H1 (cell line): ENCODE results near the gene MRPS31. TPM values are rescaled to one million over a fixed set of nuclear protein-coding genes. Genes with fewer than 3 reads are reported as not detected.

Experiments used
- BRCA1 ChIP-seq: IDR thresholded peaks from 2 replicates; pipeline ENCODE4 v1.6.1; 2012; ENCODE audit warnings: low read depth, low read length, improper control_type of control experiment
- SAP30 ChIP-seq: fragments of 300-600 bp; sonication (generic); IDR thresholded peaks from 2 replicates; pipeline ENCODE4 v1.7.1; 2012; ENCODE audit warnings: low read length, moderate library complexity, mild to moderate bottlenecking, inconsistent platforms; ENCODE audit not compliant: insufficient read depth, insufficient replicate concordance
- SIN3A ChIP-seq, 2 experiments: IDR thresholded peaks in 1 of 2; conservative IDR thresholded peaks in 1 of 2; 2 replicates each; pipeline ENCODE4 v1.6.1; 2011 to 2012; ENCODE audit warnings: low read length in 2 of 2, improper control_type of control experiment in 1 of 2, low read depth in 1 of 2, mild to moderate bottlenecking in 1 of 2
- polyA plus RNA-seq, 7 experiments: library from polyadenylated mRNA; depleted of rRNA in 3 of 7; stranded (reverse) in 5 of 7; unstranded in 2 of 7; fragments of >200 nt in 5 of 7; fragments of 200-250 nt in 2 of 7; gene quantifications; 1 replicate in 5 of 7; 2 replicates in 1 of 7; 4 replicates in 1 of 7; pipeline versions ENCODE4 v1.2.1 to v1.2.3, GENCODE V29; 2011 to 2013; ENCODE audit warnings: missing spikeins in 2 of 7, mixed read lengths in 2 of 7
- total RNA-seq: library from RNA; stranded (reverse); fragmentation: NEBNext Ultra II Directional; extraction: Animal tissue kit (Norgen Biotek cat#: 25700); gene quantifications from 2 replicates; pipeline ENCODE4 v1.2.1, GENCODE V29; 2021
- TF ChIP-seq, protein P1 (sequence below): fragments of 300-600 bp; sonication (generic); IDR thresholded peaks from 2 replicates; pipeline ENCODE4 v1.7.1; 2012; ENCODE audit warnings: low read length, moderate library complexity, mild to moderate bottlenecking, inconsistent platforms; ENCODE audit not compliant: insufficient replicate concordance
- TF ChIP-seq, protein P2 (sequence below): IDR thresholded peaks from 2 replicates; pipeline ENCODE4 v1.6.1; 2011; ENCODE audit warnings: low read length, improper control_type of control experiment

Gene MRPS31
- total and polyA plus RNA-seq, 2 of the 8 experiments (the other 6 are each of a cell fraction or from before 2014, with no cell fraction given), result 13.6 to 33.3 TPM

DNA sequence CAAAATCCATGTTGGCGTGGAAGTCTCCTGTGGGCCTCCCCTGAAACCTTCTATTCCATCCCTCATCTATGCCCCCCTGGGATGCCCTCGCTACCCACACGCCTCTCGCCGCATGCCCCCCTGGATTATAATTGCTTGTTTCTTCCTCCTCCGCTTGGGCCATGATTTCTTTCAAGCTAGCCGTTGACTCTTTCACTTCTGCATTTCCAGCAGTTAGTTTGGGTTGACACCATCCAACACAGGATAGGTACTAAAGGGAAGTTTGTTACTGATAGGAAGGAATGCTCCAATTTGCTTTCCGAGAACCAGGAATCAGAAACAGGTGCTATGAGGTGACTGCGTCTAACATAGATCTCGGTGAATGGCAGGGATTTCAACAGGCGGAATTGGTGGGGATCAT, 10.7 kb upstream of the MRPS31 start (continued):
- TF ChIP-seq, protein P1, sequence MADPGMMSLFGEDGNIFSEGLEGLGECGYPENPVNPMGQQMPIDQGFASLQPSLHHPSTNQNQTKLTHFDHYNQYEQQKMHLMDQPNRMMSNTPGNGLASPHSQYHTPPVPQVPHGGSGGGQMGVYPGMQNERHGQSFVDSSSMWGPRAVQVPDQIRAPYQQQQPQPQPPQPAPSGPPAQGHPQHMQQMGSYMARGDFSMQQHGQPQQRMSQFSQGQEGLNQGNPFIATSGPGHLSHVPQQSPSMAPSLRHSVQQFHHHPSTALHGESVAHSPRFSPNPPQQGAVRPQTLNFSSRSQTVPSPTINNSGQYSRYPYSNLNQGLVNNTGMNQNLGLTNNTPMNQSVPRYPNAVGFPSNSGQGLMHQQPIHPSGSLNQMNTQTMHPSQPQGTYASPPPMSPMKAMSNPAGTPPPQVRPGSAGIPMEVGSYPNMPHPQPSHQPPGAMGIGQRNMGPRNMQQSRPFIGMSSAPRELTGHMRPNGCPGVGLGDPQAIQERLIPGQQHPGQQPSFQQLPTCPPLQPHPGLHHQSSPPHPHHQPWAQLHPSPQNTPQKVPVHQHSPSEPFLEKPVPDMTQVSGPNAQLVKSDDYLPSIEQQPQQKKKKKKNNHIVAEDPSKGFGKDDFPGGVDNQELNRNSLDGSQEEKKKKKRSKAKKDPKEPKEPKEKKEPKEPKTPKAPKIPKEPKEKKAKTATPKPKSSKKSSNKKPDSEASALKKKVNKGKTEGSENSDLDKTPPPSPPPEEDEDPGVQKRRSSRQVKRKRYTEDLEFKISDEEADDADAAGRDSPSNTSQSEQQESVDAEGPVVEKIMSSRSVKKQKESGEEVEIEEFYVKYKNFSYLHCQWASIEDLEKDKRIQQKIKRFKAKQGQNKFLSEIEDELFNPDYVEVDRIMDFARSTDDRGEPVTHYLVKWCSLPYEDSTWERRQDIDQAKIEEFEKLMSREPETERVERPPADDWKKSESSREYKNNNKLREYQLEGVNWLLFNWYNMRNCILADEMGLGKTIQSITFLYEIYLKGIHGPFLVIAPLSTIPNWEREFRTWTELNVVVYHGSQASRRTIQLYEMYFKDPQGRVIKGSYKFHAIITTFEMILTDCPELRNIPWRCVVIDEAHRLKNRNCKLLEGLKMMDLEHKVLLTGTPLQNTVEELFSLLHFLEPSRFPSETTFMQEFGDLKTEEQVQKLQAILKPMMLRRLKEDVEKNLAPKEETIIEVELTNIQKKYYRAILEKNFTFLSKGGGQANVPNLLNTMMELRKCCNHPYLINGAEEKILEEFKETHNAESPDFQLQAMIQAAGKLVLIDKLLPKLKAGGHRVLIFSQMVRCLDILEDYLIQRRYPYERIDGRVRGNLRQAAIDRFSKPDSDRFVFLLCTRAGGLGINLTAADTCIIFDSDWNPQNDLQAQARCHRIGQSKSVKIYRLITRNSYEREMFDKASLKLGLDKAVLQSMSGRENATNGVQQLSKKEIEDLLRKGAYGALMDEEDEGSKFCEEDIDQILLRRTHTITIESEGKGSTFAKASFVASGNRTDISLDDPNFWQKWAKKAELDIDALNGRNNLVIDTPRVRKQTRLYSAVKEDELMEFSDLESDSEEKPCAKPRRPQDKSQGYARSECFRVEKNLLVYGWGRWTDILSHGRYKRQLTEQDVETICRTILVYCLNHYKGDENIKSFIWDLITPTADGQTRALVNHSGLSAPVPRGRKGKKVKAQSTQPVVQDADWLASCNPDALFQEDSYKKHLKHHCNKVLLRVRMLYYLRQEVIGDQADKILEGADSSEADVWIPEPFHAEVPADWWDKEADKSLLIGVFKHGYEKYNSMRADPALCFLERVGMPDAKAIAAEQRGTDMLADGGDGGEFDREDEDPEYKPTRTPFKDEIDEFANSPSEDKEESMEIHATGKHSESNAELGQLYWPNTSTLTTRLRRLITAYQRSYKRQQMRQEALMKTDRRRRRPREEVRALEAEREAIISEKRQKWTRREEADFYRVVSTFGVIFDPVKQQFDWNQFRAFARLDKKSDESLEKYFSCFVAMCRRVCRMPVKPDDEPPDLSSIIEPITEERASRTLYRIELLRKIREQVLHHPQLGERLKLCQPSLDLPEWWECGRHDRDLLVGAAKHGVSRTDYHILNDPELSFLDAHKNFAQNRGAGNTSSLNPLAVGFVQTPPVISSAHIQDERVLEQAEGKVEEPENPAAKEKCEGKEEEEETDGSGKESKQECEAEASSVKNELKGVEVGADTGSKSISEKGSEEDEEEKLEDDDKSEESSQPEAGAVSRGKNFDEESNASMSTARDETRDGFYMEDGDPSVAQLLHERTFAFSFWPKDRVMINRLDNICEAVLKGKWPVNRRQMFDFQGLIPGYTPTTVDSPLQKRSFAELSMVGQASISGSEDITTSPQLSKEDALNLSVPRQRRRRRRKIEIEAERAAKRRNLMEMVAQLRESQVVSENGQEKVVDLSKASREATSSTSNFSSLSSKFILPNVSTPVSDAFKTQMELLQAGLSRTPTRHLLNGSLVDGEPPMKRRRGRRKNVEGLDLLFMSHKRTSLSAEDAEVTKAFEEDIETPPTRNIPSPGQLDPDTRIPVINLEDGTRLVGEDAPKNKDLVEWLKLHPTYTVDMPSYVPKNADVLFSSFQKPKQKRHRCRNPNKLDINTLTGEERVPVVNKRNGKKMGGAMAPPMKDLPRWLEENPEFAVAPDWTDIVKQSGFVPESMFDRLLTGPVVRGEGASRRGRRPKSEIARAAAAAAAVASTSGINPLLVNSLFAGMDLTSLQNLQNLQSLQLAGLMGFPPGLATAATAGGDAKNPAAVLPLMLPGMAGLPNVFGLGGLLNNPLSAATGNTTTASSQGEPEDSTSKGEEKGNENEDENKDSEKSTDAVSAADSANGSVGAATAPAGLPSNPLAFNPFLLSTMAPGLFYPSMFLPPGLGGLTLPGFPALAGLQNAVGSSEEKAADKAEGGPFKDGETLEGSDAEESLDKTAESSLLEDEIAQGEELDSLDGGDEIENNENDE, result no peak
- TF ChIP-seq SIN3A (conservative IDR thresholded peaks at IDR 0.05 in 1 of 2, IDR thresholded peaks at IDR 0.05 in 1 of 2; ENCODE audit: low read depth in 1 of 2, low read length in 2 of 2) (no peak), SAP30 (no peak), BRCA1 (no peak)
- TF ChIP-seq, protein P2, sequence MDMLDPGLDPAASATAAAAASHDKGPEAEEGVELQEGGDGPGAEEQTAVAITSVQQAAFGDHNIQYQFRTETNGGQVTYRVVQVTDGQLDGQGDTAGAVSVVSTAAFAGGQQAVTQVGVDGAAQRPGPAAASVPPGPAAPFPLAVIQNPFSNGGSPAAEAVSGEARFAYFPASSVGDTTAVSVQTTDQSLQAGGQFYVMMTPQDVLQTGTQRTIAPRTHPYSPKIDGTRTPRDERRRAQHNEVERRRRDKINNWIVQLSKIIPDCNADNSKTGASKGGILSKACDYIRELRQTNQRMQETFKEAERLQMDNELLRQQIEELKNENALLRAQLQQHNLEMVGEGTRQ, result no peak
